GM19025 (cell line): Measurements from ENCODE around the gene JDP2.

ENCODE experiments used
- ATAC-seq: cut with Tn5 transposase; IDR thresholded peaks from one replicate; pipeline ENCODE4 v1.9.1; 2021; ENCODE audit warnings: mild to moderate bottlenecking, low read depth, moderate library complexity; ENCODE audit not compliant: unreplicated experiment

JDP2 gene

DNA sequence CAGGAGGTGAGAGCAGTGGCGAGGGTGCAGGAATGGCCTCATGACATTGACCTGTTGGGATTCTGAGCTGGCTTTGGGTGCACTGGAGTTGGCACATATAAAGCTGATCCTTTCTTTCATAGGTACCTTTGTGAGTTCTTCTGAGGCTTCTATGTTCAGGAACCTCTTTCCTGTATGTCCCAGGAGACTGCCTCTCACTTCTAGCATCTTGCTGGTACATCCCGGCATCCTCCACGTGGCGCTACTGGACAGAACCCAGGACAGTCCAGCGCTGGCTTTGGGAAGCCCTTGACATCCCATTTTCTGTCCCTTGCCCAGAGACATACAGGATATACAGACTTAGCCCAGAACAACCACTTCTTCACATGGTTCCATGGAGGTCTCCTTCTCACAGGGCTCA, 50.1 kb downstream of the JDP2 start:
- no peak for ATAC-seq

DNA sequence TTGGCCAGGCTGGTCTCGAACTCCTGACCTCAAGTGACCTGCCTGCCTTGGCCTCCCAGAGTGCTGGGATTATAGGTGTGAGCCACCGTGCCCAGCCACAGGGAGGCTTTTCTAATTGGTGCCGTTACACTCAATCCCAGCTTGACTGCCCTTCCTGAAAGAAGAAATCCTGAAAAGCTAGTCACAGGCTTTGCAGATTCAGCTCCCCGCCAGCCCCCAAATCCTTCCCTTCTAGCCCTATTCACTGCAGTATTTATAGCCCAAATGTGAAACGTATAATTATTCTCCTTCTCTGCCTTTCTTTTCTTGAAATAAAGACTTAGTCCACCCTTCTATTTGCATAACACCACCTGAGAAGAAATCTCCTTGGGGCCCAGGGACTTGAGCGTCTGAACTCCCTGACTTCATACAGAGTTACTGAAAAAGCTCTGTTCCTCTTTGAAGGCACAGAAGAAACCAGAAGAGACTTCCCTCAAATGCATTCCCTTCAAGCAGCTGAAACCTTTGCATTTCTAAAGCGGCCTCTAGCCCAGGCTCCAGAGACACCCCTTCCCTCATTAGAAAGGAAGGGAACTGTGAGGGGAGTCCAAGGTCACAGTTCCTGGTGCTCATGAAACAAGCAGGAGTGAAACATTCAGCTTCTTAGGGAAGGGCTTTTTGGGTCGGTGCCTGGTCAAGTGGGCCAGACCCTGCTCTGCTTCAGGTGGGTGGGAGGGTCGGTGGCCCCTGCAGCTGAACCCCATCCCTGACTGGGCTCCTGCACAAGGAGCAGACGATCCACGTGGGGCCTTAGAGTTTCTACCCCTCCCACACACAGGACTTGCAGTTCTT, 52.2 kb downstream of the JDP2 start:
- no peak for ATAC-seq

DNA sequence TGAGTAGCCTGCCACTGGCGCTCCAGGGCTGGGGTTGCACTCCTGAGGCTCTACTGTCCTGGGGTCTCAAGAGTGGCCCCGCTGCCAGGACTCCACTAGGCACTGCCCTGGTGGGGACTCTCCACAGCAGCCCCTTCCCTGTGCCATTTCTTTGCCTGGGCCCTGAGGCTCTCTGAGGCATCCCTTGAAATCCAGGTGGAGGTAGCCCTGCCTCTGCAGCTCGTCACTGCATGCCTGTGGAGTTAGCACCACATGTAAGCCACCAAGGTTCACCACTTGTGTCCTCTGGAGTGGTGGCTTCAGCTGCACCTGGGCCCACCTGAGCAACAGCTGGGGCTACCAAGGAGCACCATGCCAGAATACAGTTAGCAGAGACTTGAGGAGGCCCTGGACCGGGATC, 54.5 kb downstream of the JDP2 start:
- ATAC-seq = no peak

DNA sequence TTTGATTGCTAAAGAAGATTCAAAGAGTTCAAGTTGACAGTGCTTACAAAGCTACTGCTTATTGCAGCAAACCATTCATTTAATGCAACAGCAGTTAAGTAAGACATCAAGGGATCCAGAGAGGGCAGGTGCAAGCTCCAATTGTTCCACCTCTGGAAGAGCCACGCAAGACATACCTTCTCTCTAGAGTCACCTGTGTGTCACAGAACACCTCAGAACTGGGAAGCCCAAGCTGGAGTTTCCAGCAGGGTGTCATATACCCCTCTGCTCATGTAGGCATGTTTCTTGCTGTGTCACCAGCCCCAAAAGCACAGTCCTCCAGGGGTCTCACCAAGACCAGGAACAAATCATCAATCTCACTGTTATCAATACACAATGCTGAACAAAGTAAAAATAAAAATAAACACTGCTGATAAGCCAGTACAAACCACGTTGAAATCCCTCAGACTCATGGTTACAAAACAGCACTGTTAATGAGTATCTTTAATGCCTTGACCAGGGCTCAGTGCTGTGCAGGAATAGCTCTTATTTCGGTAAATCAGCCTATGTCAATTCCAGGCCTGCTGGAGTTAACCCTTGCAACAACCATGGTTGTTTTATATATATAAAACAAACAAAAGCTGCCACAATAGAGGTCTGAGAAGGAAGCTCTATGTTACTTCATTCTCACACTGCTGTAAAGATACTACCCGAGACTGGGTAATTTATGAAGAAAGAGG, 57.0 kb downstream of the JDP2 start:
- no peak for ATAC-seq

DNA sequence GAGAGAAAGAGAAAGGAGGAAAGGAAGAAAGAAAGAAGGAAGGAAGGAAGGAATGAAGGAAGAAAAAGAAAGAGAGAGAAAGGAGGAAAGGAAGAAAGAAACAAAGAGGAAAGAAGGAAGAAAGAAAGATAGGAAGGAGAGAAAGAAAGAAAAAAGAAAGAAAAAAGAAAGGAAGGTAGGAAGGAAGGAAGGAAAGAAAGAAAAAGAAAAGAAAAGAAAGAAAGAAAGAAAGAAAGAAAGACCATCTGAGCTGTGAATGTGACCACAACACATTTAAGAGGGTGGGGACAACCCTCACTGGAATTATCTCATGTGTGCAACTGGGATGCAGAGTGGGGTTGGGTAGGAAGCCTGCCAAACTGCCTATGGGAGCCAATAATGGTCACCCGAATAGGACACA, 58.5 kb downstream of the JDP2 start:
- ATAC-seq = no peak

DNA sequence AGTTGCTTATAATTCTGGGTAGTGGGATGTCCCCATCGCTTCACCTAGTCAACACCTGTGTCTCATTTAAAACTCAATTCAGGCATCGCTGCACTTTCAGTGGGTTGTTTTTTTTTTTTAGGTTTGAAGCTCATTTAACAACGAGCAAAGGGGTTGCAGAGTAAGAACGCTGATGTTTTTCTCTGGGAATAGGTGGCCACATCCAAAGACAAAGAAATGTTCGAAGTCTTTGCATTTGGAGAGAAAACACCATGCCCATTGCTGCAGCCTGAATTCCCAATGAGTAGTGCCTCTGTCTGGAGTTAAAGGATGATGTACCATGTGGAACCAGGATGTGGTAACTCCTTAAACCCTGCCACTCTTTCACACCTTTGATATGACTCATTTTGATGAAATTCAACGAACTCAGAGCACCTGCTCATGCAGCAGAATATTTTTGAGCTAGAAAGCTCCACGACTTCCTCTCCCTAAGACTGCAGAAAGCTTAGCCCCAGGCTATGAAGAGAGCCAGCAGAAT, 59.4 kb downstream of the JDP2 start:
- peak; percentile 56 for ATAC-seq

DNA sequence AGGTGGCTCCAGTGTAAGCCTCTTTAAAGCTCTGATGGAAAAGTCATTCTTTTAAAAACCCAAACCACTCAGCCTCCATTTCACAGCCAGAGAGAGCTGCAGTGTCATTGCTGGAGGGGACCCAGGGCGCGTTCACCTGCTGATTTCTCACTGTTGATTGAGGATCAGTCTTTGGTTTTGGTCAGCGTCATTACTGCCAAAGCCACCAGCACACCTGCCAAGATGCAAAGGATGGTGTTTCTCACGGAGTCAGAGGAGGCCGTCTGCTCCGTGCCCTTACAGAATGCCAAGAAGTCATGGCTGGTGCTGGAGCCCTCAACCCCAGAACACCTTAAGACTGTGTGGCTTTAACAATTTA, 61.6 kb downstream of the JDP2 start:
- no peak for ATAC-seq

DNA sequence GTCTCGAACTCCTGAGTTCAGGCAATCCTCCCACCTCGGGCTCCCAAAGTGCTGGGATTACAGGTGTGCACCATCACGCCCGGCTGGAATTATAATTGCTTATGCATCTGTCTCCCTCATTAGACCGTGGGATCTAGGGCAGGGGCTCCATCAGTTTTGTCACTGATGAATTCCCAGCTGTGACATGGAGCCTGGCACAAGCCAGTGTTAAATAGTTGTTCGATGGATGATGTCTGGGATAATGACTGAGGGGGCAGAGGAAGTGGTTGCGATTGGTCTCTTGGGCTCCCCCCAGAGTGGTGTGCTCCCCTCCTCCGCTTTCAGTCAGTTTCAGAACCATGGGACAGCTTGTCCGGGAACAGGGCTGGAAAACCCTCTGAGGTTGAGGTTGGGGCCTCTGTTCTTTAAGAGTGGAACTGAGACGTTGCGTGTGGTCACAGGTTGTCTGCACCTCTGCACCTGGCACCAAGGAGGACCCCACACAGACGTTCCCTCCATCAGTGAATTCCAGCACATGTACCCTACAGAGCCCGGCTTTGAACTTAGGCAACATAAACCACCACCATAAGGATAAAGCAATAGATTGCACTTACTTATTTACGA, 63.7 kb downstream of the JDP2 start:
- ATAC-seq = no peak

DNA sequence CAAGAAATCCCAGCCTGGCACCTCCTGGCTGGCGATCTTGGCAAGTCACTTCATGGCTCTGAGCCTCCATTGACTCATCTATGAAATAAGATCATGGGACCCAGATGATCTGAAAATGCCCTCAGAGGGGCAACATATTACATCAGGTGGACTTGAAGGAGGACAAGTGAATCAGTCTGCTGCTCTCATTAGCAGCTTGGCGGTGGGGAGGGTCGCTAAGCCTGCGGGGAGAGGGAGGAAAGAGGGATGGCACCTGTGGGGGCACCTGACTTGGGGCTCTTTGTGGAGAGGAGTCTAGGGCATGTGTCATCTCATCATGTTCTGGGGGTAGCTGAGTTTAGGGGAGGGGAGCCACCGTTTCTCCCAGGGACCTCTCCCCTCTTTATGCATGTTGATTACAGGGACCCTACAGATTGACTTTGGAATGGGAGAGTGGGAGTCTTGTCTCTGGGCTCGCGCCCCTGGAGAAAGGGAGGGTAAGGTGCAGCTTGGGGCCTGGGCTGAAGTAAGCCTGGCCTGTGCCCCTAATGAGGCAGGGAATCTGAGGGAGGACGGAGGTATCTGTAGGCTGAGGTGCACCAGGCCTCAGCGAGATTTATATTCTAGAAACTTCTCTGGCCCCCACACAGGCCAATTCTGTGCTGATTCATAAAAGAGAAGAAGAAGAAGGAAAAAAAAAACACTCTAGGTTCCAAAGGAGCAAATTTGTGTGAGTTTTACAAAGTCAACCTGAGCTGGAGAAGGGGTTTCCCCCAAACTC, 65.2 kb downstream of the JDP2 start:
- no peak for ATAC-seq

DNA sequence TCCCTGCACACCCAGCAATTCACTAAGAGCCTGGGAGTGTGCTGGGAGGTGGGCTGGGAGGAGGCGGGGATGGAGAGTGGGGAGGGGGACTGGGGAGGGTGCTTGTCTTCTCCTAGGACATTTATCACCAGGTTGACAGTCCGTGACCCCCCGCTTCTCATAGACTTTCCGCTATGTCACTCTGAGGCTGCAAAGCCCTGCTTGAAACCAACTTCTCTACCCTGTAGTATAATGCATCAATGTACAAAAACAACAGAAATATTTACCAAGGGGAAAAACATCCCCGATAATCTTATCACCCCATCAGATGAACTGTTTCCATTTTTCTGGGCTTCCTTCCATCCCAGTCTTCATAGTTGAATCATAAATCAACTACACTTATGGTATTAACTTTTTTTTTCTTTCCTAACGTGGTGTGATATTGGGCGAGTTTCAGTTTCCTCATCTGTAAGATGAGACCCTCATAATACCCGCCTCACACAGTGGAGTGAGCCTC, 65.8 kb downstream of the JDP2 start:
- no peak for ATAC-seq

DNA sequence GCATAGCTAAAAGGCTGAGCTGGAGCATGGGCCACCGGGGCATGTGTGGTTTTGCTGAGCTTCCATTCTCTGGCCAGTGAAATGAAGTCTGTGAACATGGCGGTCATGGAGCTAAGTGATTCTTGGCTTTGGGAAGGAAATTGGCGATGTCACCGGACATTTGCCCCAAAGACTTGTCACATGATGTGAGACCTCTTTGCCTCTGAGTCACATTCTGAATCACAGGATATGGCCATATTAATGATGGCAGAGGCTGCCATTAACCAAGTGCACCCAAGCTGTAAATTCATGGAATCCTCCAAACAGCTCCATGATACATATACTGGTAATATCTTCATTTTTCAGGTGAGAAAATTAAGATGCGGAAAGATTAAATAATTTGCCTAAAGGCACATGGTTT, 67.1 kb downstream of the JDP2 start:
- ATAC-seq = no peak

DNA sequence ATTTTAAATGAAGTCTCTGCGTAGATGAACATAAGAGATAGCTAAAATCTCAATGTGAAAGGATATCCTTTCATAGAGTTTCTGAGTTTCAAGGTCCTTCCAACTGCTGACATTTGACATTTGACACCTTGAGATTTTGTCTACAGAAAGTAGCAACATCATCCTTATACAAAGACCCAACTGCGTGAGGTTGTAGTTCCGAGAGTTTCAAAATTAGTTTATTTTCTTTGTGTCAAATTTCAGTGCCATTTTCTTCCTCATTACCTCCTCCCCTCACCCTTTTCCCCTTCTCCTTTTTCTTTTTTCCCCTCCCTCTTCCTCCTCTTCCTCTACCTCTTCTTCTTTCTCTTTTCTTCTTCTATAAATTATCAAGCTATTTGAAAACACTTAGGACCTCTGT, 67.6 kb downstream of the JDP2 start:
- no peak for ATAC-seq

DNA sequence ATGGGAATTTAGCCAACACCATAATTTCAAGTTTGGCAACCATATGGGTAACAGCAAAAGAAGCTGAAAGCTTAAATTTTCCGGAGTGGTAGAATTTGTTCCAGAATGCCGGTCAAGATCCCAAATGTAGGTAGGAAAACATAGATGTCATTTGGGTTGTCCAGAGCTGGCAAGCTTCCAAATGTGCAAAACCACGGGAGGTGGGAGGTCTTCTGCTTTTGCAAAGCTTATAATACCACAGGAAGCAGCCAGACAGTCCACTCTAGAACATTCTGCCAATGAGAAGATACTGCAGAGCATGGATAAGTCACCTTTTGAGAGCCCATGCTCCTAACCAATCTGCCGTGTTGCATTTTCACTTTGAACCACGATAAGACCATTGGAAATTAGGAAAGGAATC, 68.1 kb downstream of the JDP2 start:
- no peak for ATAC-seq

DNA sequence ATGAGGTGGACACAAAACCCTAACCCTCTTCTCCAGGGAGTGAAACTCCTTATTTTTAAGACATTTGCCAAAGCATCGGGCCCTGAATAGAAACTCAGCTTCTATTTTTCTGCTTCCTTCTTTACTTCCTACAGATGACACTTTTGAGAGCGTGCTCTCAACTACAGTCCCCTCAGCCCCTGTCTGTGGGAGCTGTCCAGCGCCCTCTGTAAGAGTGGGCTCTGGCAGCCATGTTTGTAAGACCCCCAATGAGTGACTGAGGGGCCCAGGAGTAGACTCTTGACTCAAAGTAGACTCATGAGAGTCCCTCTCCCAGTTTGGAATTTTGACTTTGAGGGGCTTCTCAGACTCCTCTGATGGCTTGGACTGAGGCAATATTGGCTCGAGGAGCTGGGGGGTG, 68.9 kb downstream of the JDP2 start:
- no peak for ATAC-seq

DNA sequence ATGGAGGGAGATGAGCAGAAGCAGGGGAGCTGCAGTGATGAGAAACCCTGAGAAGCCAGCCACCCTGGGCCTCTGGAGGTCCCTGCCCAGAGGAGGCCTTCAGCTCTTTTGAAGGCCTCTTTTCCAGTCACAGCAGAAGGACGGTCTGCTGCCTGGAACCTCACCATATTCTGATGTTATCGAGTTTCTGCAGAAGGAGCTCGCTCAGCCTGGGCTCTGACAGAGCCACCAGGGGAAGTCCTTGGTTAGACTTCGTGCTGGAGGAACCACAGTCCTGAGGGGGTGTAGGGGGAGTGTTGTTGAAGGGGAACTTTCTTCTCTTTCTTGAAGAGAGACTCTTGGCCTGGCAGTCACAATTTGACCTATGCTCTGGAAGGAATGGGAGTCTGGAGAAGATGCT, 69.4 kb downstream of the JDP2 start:
- ATAC-seq = peak; percentile 54

DNA sequence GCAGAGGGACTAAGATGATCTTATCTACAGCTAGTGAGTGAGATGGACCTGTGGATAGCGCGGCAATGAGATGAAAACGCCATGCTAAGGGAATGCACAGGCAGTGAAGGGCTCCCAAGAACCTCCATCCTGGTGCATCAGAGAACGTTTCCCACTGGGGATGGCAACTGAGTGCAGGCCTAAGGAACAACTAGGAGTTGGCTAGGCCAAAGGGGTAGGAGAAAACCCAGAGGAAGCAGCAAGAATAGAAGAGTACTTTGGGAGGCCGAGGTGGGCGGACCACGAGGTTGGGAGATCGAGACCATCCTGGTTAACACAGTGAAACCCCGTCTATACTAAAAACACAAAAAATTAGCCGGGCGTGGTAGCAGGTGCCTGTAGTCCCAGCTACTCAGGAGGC, 69.9 kb downstream of the JDP2 start:
- no peak for ATAC-seq

DNA sequence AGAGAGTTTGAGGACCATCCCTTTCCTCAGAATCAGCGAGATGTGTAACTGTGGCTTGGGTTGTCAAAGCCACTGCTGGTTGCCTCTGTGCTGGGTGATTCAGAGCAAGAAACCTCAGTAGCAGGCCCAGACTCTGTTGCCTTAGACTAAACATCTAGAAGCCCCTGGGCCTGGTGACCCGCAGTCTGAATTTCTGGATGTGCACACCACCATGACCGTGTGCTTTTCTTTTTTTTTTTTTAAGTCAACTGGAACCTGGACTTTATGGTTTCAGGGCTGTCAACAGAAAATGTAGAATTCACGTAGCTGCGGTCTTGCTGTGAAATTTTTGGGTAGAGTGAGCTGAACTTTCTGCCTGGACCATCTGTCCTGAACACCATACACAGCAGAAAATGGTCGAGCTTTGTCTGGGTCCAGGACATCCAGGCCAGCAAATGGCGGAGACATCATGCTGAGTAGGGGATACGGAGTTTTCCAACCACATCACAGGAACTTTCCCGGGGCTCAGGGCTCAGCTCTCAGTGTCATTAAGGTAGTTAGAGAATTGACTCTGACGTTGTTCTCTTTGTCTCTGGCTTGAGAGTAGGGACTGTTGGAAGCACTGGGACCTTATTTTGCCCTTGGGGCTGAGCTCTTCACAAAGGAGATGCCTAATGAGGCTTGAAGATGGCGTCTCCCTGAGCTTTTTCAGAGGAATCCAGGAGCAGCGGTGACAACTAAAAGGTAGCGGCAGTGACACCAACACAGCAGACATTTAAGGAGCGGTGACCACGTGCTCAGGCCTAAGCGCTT, 71.5 kb downstream of the JDP2 start:
- peak; percentile 40 for ATAC-seq

DNA sequence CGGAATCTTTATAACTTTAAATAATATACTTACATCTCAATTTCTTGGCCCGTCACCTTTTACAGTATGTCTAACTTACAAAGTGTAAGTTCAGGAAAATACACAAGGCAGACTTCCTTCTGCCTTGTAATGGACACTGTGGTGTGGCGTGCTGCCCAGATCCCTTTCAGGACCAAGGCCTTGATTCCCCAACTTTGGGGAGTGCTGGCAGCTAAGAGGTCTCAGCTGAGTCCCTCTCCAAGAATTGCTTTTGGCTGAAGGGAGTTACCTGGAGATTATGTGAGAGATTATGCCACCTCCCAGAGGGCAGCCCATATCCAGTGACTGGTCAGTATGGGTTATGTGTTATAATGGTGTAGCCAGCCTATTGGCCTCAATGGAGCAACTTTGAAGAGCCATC, 73.3 kb downstream of the JDP2 start:
- no peak for ATAC-seq

DNA sequence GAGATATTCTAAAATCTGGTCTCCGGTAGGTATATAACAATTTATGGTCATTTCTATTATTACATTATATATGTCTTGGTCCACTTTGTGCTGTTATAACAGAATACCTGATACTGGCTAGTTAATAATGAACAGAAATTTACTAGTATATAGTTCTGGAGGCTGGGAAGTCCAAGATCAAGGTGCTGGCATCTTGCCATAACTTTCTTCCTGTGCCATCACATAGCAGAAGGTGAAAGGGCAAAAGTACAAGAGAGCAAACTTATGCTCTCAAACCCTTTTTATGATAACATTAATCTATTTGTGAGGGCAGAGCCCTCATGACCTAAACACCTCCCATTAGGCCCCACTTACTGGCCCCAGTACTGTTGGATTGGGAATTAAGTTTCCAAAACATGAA, 76.6 kb downstream of the JDP2 start:
- no peak for ATAC-seq

DNA sequence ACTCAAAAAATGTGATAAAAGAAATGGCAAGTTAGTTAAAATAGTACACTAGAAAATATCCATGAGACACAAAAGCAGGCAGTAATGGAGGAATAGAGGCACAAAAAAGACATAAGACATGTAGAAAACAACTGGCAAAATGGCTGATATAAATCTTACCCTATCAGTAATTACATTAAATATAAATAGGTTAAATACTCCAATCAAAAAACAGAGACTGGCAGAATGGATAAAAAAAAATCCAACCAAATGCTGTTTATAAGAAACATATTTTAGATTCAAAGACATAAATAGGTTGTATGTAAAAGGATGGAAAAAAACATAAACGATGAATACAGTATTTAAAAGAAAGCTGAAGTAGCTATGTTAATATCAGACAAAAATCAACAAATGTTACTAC, 79.1 kb downstream of the JDP2 start:
- no peak for ATAC-seq
